GM12878 (cell line): ENCODE data around the gene GRIA4. TPM values are rescaled to one million over a fixed set of nuclear protein-coding genes. Genes with fewer than 3 reads are reported as not detected.

ENCODE experiments used
- CBX3 ChIP-seq: fragments of 200-600 bp; sonication (generic); IDR thresholded peaks from 2 replicates; pipeline ENCODE4 v1.6.1; 2016; ENCODE audit warnings: low read depth, borderline replicate concordance
- CHD4 ChIP-seq: fragments of 200-600 bp; sonication (generic); IDR thresholded peaks from 2 replicates; pipeline ENCODE4 v1.6.1; 2016; ENCODE audit warnings: mild to moderate bottlenecking
- ETV6 ChIP-seq, 2 experiments: fragments of 450-650 bp in 1 of 2; IDR thresholded peaks in 1 of 2; conservative IDR thresholded peaks in 1 of 2; 2 replicates each; pipeline ENCODE4 v1.6.1; 2014; ENCODE audit warnings: antibody characterized with exemption in 1 of 2, borderline replicate concordance in 1 of 2, low read depth in 1 of 2, mild to moderate bottlenecking in 1 of 2, moderate library complexity in 1 of 2
- IRF4 ChIP-seq: IDR thresholded peaks from 2 replicates; pipeline ENCODE4 v1.6.1; 2011; ENCODE audit warnings: low read depth, low read length
- NR2C1 ChIP-seq: fragments of 450-650 bp; IDR thresholded peaks from 2 replicates; pipeline ENCODE4 v1.6.1; 2017; ENCODE audit warnings: antibody characterized with exemption, mild to moderate bottlenecking, moderate library complexity
- PML ChIP-seq: IDR thresholded peaks from 2 replicates; pipeline ENCODE4 v1.6.1; 2012; ENCODE audit warnings: low read length, inconsistent platforms
- RELB ChIP-seq: fragments of 450-650 bp; IDR thresholded peaks from 2 replicates; pipeline ENCODE4 v1.6.1; 2017; ENCODE audit warnings: low read depth, mild to moderate bottlenecking, moderate library complexity
- REST ChIP-seq: IDR thresholded peaks from 2 replicates; pipeline ENCODE4 v1.6.1; 2012; ENCODE audit warnings: mild to moderate bottlenecking, low read depth, low read length
- SIN3A ChIP-seq: IDR thresholded peaks from 2 replicates; pipeline ENCODE4 v1.6.1; 2012; ENCODE audit warnings: low read depth, low read length, improper control_type of control experiment
- SRF ChIP-seq, 2 experiments: IDR thresholded peaks; 2 replicates each; pipeline ENCODE4 v1.6.1; 2011; ENCODE audit warnings: low read depth in 2 of 2, low read length in 2 of 2, mild to moderate bottlenecking in 1 of 2, moderate library complexity in 1 of 2
- ZBTB11 ChIP-seq: fragments of 450-650 bp; formaldehyde crosslinking; IDR thresholded peaks from 2 replicates; pipeline ENCODE4 v1.5.0; 2022; ENCODE audit warnings: mild to moderate bottlenecking, missing genetic modification characterization
- polyA plus RNA-seq, 11 experiments: library from polyadenylated mRNA; depleted of rRNA in 4 of 11; unstranded in 6 of 11; stranded (reverse) in 5 of 11; fragments of >200 nt; fragmentation: Nextera tagmentation in 4 of 11; fragmentation: Illumina TruSeq in 1 of 11; extraction: Ambion mirVana in 4 of 11; extraction: Trizol in 1 of 11; gene quantifications; 1 replicate in 1 of 11; 2 replicates in 10 of 11; pipeline versions ENCODE4 v1.2.1 to v1.2.3, GENCODE V29; 2011 to 2016; ENCODE audit warnings: inconsistent platforms in 2 of 11, missing spikeins in 2 of 11, low read depth in 1 of 11
- total RNA-seq, 4 experiments: library from RNA; depleted of rRNA in 3 of 4; stranded (reverse); fragments of >200 nt in 3 of 4; fragmentation: Illumina TruSeq in 1 of 4; extraction: Trizol in 1 of 4; gene quantifications; 2 replicates each; pipeline versions ENCODE4 v1.2.1 to v1.2.3, GENCODE V29; 2013 to 2021

Gene GRIA4
- total and polyA plus RNA-seq, 10 of the 15 experiments (the other 5 are each of a cell fraction or from before 2014, with no cell fraction given): 0.04 TPM; not detected in 9

- TF ChIP-seq ZBTB11: no peak
- no peak for TF ChIP-seq REST
- TF ChIP-seq CHD4: no peak
- TF ChIP-seq SRF (IDR thresholded peaks at IDR 0.05; ENCODE audit: low read depth in 2 of 2, low read length in 2 of 2): no peak
- TF ChIP-seq PML: no peak
- TF ChIP-seq CBX3: no peak
- TF ChIP-seq SIN3A: no peak
- TF ChIP-seq ETV6 (conservative IDR thresholded peaks at IDR 0.05 in 1 of 2, IDR thresholded peaks at IDR 0.05 in 1 of 2; ENCODE audit: borderline replicate concordance in 1 of 2, low read depth in 1 of 2): no peak
- TF ChIP-seq RELB: no peak
- no peak for TF ChIP-seq NR2C1
- TF ChIP-seq IRF4: no peak
These were observed 308.7 kb downstream of the GRIA4 start (continued) for GRCh38 chr11:105918600-105918999.
